Adrenal gland (tissue), 12 donors: ENCODE results near the gene CREBBP. TPM values are rescaled to one million over a fixed set of nuclear protein-coding genes. Genes with fewer than 3 reads are reported as not detected.

Source experiments
- DNase-seq, 7 donors: peaks; one replicate each; pipeline ENCODE4 v3.0.0-alpha.2; 2019 to 2020
- H3K27ac ChIP-seq, 5 donors: fragments of 200-600 bp; sonication (generic) in 4 of 5; 1 replicate in 3 of 5; 2 replicates in 2 of 5; pipeline versions ENCODE4 v1.5.1 to v1.8.0; 2016 to 2020; ENCODE audit warnings: mild to moderate bottlenecking in 1 of 5
- H3K27me3 ChIP-seq: fragments of 200-600 bp; 2 replicates; pipeline ENCODE4 v1.8.0; 2021
- H3K36me3 ChIP-seq, 2 donors: fragments of 200-600 bp; replicated peaks in 1 of 2; 1 replicate in 1 of 2; 2 replicates in 1 of 2; pipeline versions ENCODE4 v1.5.1 to v1.8.0; 2018 to 2022
- H3K4me1 ChIP-seq, 2 donors: fragments of 200-600 bp; replicated peaks in 1 of 2; 1 replicate in 1 of 2; 2 replicates in 1 of 2; pipeline versions ENCODE4 v1.5.1 to v1.8.0; 2018 to 2021
- H3K4me3 ChIP-seq, 4 donors: fragments of 200-600 bp; sonication (generic) in 3 of 4; one replicate each; pipeline ENCODE4 v1.5.1; 2016 to 2018
- H3K9me3 ChIP-seq, 3 donors: fragments of 200-600 bp; sonication (generic) in 1 of 3; replicated peaks in 1 of 3; 1 replicate in 2 of 3; 2 replicates in 1 of 3; pipeline versions ENCODE4 v1.5.1 to v1.8.0; 2016 to 2021
- CTCF ChIP-seq, 6 experiments: fragments of 450-650 bp in 4 of 6; fragments of 200-600 bp in 2 of 6; sonication (generic) in 1 of 6; IDR thresholded peaks; 1 replicate in 5 of 6; 2 replicates in 1 of 6; pipeline versions ENCODE4 v1.5.1 to v1.8.0; 2016 to 2021; ENCODE audit warnings: antibody characterized with exemption in 6 of 6, mild to moderate bottlenecking in 2 of 6, moderate library complexity in 1 of 6
- POLR2A ChIP-seq, 2 donors: fragments of 450-650 bp; IDR thresholded peaks; one replicate each; pipeline ENCODE4 v1.6.1; 2017; ENCODE audit warnings: antibody characterized with exemption in 2 of 2, mild to moderate bottlenecking in 2 of 2, moderate library complexity in 1 of 2
- WGBS, 4 donors: extraction: QIAGEN DNeasy Blood & Tissue Kit in 2 of 4; methylation state at CpG; one replicate each; pipeline versions ENCODE4 v1.1.5 to v1.1.7; 2013 to 2017; 5-methylcytosine and 5-hydroxymethylcytosine counted together
- intact Hi-C, 2 donors: fragments of 100-400 bp; cut with DNase I; formaldehyde crosslinking; loops; one replicate each; pipeline versions ENCODE4 v1.14.1 to v1.15.0; 2022 to 2023
- polyA plus RNA-seq, 3 donors: library from polyadenylated mRNA; stranded (reverse); fragments of 200-250 nt in 2 of 3; fragments of 350-450 nt in 1 of 3; fragmentation: Illumina TruSeq in 1 of 3; extraction: RNeasy Lipid Tissue Mini Kit (QIAGEN cat#74804) in 1 of 3; gene quantifications; one replicate each; pipeline ENCODE4 v1.2.3, GENCODE V29; 2013 to 2014
- total RNA-seq, 9 donors: library from RNA; depleted of rRNA in 4 of 9; stranded (reverse); fragments of >200 nt in 4 of 9; fragments of 120-200 nt in 1 of 9; fragmentation: NEBNext Ultra II Directional in 1 of 9; extraction: Animal tissue kit (Norgen Biotek cat#: 25700) in 1 of 9; gene quantifications; one replicate each; pipeline versions ENCODE4 v1.1.0 to v1.2.4, GENCODE V29; 2013 to 2023
- donor health status: healthy with polysubstance abuse.
- donor health status: Bipolar disorder and iron deficiency.
- donor health status: DM: yes; HTN: yes; CAD: no.
- donor health status: DM: no; HTN: no; CAD: no.
- donor health status: DM: no; HTN: no; CAD: no.
- donor health status: DM: yes; HTN: yes; CAD: no.

CREBBP gene
- total and polyA plus RNA-seq, 12 donors, result 13.7 to 67.7 (median 44.1) TPM

- Histone ChIP-seq H3K27me3 (no peaks in the 10 kb centered on the region), H3K36me3 (peaks cover 0 to 54% of the 10 kb centered on the region in 2 donors), H3K4me1 (no peaks in the 10 kb centered on the region), H3K9me3 (no peaks in the 10 kb centered on the region), H3K4me3 (no peak overlapping the region), H3K27ac (no peak overlapping the region)
- intact Hi-C loops, result no loop called here
- no peak for TF ChIP-seq CTCF (IDR thresholded peaks at IDR 0.05)
- no peak for TF ChIP-seq POLR2A (IDR thresholded peaks at IDR 0.05)
- WGBS, 4 donors, result 85 to 95% (median 93%) methylated on average over 11 of the region's 11 CpGs
- DNase-seq, result no peak
Measured at GRCh38 chr16:3677994-3678393, 202.5 kb downstream of the CREBBP start.

GRCh38 chr16:3675601-3676130 lies 204.8 kb downstream of the CREBBP start:
- 84 to 100% (median 89%) methylated on average over 4 to 24 of the region's 24 CpGs for WGBS, 4 donors
- DNase-seq, result no peak
- Histone ChIP-seq H3K4me3 (no peak overlapping the region), H3K9me3 (no peaks in the 10 kb centered on the region), H3K4me1 (no peaks in the 10 kb centered on the region), H3K27ac (no peak overlapping the region), H3K27me3 (no peaks in the 10 kb centered on the region), H3K36me3 (peaks cover 0 to 66% of the 10 kb centered on the region in 2 donors)
- no peak for TF ChIP-seq POLR2A (IDR thresholded peaks at IDR 0.05)
- TF ChIP-seq CTCF (IDR thresholded peaks at IDR 0.05), result no peak
- intact Hi-C loops, result no loop called here

Other genes with a start within 250 kb of the CREBBP start
- gene DNASE1, start 226.0 kb downstream of the CREBBP start, total RNA-seq, result 10 to 100 TPM in 5 of 9 donors, 1 to 10 TPM in 4; 3.1 to 21.7 (median 12.1) TPM
- 10 to 100 TPM in 1 of 3 donors, 1 to 10 TPM in 2; 3.4 to 35.1 (median 6.0) TPM for gene DNASE1, start 226.0 kb downstream of the CREBBP start, polyA plus RNA-seq
- 100 to 1,000 TPM in 3 of 9 donors, 10 to 100 TPM in 6; 59.8 to 113 (median 87.6) TPM for gene TRAP1, start 163.2 kb downstream of the CREBBP start, total RNA-seq
- 100 to 1,000 TPM in 2 of 3 donors, 10 to 100 TPM in 1; 81.2 to 110 (median 100) TPM for gene TRAP1, start 163.2 kb downstream of the CREBBP start, polyA plus RNA-seq
- 10 to 100 TPM in 8 of 9 donors, 1 to 10 TPM in 1; 2.3 to 37.6 (median 20.0) TPM for gene ADCY9, start 235.7 kb upstream of the CREBBP start, total RNA-seq
- gene ADCY9, start 235.7 kb upstream of the CREBBP start, polyA plus RNA-seq, result 1 to 10 TPM; 3.7 to 9.0 (median 5.5) TPM